GM19025 (cell line): ENCODE results near the gene GLE1.
"Not testable (repeated sequence)": the region's sequence is repeated elsewhere in the genome, so short reads cannot be mapped to it uniquely, and the experiment has no call there.

Experiments
- ATAC-seq: cut with Tn5 transposase; IDR thresholded peaks from one replicate; pipeline ENCODE4 v1.9.1; 2021; ENCODE audit warnings: mild to moderate bottlenecking, low read depth, moderate library complexity; ENCODE audit not compliant: unreplicated experiment

The GLE1 gene

DNA sequence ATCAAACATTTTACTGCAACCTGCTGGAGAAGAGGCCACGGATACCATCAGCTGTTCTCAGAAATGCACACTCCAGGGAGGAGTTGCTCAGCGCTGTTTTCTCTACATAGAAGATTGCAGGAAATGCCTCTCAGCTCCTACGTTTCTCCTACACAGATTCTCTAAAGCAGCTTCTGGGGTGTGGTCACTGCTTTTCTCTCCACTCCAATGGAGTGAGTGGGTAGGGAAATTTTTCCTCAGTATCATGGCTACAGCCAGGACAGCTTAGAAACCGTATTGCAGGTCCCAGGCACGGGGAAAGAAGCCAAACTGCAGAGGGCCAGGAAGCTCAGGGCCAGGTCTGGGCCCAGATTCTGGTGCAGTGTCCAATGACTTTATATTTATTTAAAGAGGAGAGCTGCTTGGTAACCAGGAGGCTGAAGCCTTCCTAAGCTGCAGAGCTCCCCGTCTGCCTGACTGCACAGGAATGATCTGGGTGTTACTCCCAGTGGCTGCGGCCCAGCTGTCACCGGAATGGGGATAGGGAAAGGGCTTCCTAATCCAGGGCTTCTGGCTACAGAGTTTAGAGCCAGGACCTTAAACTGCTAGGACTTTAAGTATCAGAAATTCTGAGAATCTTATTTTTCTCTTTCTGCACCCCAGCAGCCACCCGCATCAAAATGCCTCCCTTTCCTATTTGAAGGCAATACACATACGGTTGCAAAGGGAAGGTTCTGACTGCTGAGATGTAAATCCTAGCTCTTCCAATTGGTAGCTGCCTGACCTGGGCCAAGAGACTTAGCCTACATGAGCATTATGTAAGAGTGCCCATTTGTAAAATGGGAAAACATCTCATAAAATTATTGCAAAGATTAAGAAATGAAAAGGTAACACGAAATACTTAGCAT is 46.5 kb downstream of the GLE1 start:
- ATAC-seq = no peak

DNA sequence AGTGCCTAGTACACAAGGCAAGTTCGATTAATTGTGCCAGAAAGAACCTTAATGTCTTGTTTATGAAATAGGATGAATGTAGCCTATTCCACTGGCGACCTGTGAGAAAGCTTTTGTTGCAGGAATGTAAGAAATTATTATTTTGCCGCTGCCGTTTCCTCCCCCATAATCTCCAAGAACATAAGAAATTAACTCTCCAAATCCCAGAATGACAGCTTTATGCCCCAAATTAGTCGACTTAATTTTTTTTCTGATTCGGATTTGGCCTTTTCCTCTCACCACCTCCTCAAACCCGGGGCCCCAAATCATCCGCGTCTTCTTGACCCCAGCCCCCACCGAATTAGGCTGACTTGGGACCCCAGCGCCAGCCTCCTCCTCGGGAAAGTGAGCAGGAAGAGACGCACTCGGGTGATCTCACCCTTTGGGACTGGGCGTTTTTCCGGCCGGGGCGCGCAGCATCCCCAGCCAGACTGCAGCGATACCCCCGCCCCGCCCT is 47.2 kb downstream of the GLE1 start:
- no peak for ATAC-seq

DNA sequence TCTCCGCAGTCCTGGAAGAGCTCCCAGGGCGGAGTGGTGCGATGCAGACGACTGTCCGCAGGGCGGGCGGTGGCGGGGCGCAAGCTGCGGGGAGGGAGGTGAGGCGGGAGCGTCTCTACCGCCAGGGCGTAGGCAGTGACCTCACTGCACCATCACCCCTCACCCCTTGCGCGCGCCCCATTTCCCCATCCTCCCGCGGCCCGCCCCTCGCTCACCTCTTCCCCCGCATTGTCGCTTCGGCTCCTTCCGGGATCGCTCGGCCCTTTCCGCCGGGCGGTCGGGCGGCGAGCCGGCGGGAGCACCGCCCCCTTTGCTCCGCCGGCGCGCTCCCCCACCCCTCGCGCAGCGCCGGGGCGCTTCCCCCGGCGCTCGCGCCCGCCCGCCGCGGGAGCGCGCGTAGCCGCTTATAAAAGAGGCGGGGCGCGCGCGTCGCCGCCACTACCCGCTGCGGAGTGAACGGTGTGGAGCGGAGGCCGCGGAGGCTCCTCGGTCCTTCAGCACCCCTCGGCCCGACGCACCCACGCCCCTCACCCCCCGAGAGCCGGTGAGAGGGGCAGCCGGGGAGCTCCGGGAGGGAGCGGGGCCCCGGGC is 47.7 kb downstream of the GLE1 start, which contains the start of gene SPTAN1:
Gene SPTAN1, plus strand, starts transcription at position 435 of the 591 bp plus-strand sequence. CDS start 14,154 bp downstream, outside the sequence.
- peak; percentile 72 for ATAC-seq

DNA sequence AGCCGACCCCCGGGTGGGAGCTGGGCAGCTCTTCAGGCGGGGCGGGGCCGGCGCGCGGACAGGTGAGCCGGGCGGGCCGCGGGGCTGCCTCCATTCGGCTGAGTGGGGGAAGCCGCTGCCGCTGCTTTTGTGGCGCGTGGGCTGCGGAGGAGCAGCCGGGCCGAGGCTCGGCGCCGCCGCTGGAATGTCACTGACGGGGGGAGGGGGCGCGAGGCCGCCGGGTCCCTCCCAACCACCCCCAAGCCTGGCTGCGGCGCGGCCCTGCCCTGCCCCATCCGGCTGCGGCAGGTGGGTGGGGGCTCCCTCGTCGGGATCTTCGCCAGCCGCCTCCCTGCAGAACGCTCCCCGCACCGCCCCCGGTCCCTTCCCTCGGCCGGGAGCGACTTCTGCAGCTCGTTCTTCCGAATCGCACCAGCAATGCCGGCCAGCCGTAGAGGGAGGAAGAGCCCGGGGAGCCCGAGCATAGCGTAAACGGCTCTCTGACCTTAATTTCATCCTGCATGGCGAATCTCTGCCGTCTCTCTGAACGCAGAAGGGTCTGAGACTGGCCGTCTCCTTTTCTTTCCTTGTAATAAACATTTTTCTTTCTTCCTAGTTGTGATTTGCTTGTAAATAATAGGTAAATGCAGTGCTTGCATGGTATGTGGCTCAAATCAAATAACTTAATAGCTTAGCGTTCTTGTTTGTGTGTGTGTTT is 48.4 kb downstream of the GLE1 start:
- peak; percentile 22 for ATAC-seq

DNA sequence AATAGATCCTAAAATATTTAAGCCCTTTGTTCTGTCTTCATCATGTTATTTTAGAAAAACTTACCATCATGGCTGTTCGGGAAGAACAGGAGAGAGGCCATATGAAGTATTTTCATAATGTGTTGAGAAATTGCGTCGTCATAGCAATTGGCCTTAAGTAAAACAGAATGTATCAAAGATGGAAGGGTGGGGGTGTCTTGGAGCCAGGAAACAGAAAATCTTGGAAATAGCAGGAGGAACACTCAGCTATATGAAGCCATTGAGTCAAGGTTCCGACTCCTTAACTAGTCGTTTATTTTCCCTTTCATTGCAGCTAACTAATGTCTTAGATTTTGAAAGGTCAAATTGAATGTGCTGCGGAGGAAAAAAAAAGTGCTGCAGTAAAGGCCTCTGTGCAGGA is 49.2 kb downstream of the GLE1 start:
- ATAC-seq = no peak

DNA sequence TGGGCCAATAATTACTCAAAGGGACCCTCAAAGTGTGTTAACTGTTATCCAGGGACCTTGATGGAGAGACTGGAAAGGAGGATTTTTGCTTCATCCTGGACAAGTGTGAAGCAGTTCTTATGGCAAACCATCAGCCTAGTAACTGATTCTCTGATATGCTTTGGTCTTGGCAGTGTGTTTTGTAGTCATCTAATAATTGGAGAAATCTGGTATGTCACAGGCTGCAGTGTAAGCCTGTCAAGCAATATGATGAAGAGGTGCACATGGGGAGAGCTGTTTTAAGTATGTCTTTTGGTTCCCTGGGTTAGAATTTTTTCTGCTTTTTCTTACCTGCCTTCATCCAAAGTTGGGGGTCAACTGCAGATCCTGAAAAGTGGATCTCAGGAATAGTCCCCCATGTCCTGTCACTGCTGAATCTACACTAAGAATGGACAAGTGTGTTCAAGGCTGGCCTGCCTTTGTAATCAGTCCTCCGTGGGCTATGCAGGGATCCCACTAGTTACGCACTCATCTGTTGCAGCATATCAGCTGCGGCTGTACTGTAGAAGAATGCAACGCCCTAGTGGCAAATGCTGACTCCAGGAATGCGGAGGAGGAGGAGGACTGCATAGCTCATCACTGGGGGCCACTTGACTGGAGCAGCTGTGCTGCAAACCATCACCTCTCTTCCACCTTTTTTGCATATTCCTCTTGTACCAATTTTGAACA is 49.8 kb downstream of the GLE1 start:
- ATAC-seq = no peak

DNA sequence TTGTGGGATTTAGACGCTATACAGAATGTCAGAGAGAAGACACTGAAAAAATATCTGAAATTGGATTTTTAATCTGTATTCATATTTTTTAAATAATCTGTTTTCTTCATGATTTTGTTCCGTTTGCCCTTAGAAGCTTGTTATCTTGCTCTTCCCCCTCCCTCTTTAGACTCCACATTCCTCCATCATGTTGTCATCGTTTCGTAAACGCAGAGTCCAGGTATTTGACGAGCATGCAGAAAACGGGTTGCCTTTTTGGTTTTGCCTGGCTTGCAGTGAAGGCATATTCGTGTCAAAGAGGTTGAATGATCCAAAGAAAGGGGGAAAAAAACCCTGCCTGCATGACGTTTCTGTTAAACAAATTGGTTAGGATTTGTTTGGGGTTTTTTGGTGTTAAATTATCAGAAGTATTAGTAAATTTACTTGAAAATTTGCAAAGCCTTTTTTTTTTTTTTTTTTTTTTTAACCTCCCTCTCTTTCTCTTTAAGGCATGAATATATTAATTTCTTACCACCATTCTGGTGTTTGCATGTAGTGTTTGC is 50.7 kb downstream of the GLE1 start:
- ATAC-seq = no peak

DNA sequence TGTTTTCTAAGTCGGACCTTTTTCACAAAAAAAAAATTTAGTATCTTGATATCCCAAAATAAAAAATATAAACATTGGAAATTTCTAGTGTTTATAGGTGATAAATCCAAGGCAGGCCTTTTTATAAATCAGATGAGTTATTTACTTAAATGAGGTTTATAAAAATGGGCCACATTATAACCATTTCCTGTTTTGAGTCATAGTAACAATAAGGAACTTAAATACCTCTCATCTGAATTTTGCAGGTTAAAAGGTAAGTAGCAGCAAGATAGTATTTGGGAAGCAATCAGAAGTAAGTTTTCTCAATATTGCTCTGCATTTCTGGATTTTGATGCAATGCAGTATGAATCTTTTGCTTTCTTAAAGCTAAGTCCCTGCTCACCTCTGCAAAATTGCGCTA is 51.8 kb downstream of the GLE1 start:
- ATAC-seq = no peak

DNA sequence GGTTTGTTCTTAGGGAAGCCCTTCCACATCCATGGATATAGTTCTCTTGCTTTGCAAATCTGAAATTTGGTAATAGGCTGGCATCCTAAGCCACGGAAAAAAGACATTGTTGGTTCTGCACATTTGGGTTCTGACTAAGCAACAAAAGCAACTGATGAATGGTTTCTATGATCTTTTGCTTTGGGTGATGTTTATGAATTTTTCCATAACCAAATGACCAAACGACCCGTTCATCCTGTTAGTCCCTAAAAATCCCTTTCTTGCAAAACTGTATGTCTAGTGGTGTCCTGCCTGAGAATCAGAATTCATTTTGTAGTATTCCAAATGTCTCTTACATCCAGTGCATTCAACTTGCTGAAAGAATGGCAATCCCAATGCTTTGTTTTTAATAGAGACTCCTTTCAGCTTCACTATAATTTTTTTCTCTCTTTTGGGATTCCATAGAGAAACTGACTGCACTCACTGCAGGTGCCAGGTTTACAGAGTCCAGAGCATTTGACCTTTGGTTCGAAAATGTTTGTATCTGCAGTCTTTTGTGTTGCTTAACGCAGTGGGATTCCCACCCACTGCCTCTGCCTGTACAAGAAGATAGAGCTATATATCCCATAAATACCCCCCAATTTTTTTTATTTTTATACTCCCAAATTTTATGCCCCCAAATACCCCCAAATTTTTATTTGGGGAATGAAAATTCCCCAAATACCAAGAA is 52.6 kb downstream of the GLE1 start:
- no peak for ATAC-seq

DNA sequence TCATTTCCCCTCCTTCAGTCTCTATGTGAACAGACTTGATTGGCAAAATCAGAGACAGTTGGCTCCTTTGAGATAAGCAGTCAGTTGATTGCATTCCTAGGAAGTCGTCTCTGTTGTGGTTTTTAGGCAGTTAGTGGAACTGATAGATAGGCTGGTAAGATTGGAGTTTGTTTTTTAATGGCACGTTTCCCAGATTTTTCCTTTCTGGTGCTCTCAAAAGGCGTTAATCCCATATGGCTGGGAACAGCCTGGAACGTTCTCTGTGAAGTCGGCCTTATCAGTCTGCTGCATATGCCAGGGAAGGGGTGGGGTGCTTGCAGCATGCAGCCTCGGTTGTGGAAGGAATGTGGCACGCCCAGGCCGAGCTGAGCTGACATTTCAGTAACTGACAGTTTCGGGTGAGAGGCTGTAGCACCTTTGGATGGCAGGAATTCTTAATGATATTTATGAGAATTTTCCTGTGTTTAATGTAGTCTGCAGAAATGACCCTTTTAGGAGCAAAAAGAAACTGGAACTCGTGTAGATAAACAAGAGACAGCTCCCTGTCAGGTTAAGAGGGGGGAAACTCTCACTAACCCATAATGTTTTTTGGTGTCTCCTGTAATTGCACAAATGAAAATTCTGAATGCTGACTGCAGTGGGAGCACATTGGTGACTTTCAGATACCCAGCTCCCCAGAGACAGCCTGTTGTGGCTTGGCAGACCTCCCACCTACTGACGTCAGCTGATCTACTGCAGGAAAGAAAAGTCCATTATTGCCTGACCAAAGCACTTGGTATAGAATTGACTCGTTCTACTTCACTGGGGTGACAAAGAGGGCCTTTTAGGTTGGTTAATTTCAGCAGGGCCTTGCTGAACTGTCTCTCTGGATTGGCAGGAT is 54.2 kb downstream of the GLE1 start:
- ATAC-seq = peak; percentile 46

DNA sequence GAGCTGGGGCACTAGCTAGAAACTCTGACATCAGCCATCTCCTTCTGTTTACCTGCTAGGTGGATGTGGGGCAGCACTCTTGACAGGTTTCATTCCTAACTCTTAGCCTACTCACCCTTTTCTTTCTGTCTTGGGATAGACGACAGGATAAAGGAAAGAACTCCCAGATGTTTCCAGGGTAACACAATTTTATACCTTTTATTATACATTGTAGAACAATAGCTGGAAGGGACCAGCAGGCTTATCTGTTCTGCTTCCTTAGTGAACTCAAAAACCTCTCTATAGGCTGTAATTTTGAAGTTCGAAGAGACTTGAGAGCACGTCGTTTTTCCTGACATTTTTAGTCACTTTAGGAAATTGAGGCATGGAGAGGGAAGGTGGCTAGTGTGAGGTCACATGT is 61.1 kb downstream of the GLE1 start:
- ATAC-seq = no peak

DNA sequence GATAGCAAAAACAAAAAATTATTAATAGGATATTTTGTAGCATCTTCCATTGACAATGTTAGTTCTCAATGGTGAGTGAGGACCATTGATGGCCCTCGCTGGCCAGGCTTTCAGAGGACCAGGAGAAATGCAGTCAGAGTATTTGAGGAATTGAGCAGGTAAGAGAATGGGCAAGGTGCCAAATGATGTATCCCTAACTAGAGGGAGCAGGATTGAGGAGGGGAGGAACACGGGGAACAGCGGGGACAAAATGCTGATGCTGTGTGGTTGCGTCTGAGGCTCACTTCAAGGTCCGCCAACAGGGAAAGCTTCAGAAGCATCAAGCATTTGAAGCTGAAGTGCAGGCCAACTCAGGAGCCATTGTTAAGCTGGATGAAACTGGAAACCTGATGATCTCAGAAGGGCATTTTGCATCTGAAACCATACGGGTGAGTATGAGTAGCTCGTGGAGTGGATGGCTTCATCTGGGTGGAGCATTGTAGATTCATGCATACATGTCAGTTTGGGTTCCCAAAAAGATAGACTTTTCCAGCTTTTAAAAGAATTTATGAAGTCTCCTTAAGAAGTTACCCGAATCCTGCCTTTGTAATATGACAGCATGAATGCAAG is 64.1 kb downstream of the GLE1 start:
- no peak for ATAC-seq

DNA sequence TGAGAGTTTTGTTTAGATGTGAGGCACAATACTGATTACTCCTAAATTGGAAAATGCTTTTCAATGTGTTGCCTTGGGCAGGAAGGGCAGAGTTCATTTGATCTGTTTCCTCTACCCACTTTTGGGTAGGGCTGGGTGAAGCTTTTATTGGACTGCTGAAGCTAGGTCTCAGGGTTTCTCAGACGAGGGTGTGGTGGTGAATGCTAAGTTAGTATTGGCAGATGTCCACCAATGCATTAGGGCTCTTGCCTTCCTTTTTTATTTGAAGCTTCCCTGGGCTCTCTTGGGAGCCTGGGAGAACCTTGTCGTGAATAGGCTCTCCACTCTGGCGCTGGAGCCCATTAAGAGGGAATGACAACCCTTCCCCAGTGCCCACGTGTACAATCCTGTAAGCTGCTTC is 71.0 kb downstream of the GLE1 start:
- ATAC-seq = no peak

DNA sequence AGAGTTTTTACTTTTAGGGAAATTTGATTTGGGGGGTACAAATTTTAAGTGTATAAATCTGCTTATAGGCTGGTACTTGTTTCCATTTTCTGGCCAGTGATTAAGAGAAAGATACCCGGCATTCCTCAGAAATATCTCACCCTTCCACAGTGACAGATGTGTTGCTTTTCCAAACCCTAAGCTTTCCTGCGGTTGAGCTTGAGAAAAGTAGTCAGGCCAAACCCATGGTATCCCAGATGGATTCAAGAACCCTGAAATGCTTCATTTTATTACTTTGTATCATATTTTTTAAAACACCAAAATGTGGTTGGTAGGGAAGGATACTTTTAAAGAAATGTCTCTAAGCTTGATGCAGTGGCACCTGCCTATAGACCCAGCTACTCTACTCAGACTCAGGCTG is 71.4 kb downstream of the GLE1 start:
- no peak for ATAC-seq

DNA sequence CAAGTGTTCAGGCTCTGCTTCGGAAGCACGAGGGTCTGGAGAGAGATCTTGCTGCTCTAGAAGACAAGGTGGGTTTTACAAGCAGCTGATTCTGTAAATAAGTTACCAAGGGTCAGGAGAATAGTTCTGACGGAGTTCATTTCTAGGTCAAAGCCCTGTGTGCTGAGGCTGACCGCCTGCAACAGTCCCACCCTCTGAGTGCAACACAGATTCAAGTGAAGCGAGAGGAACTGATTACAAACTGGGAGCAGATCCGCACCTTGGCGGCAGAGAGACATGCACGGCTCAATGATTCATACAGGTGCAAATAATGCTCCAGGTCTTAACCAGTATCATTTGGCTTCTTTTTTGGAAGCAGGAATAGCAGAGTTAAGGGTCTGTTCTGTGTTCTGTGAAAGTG is 72.7 kb downstream of the GLE1 start:
- ATAC-seq = no peak

DNA sequence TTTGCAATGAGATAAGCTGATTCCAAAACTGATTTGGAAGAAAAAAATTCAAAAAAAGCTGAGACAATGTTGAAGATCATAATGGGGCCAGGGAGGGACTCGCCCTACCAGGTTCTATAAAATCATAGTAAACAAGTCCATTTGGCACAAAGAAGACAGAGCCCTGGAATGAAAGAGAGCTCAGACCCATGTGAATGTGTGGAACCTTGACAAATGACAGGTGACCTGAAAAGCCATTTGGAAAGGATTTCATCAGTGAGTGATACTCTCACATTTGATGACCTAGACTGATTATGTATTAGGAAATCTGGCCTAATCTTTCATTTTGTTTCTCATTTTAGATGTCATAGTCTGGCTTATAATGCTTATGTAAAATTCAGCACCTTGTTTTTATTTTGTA is 74.7 kb downstream of the GLE1 start:
- no peak for ATAC-seq

DNA sequence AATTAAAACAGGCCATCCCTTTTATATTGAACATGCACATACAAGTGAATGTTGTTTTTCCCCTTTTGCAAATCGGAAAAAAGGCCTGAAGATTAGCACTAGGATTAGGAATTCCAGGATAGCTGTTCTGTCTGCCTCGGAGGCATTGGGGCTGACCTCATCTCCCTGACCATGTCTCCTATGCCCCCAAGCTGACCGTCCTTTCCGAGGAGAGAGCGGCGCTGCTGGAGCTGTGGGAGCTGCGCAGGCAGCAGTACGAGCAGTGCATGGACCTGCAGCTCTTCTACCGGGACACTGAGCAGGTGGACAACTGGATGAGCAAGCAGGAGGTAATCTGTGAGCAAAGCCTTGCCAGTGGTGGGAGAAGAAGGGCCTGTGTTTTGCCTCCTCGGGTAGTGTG is 76.2 kb downstream of the GLE1 start:
- ATAC-seq = no peak

DNA sequence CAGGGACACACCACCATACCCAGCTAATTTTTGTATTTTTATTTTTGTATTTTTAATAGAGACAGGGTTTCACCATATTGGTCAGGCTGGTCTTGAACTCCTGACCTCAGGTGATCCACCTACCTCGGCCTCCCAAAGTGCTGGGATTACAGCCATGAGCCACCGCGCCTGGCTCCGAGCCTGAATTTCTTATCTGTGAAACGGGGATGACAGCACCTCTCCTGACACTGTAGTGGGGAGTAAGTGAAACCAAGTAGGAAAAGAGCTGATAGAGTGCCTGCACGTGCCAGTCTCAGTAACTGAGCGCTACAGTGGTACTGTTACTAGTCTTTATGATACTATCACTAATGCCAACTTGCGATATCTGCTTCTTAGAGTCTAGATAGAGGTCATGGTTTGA is 80.6 kb downstream of the GLE1 start:
- ATAC-seq = not testable (repeated sequence)
